Heart left ventricle (tissue), 16 donors: ENCODE results near the gene KIF27. TPM values are rescaled to one million over a fixed set of nuclear protein-coding genes. Genes with fewer than 3 reads are reported as not detected.
"Not testable (repeated sequence)": the region's sequence is repeated elsewhere in the genome, so short reads cannot be mapped to it uniquely, and the experiment has no call there.

Source experiments
- ATAC-seq, 4 donors: fragments of 200-7000 bp; cut with Tn5 transposase; one replicate each; pipeline ENCODE4 v1.9.1; 2020 to 2022; ENCODE audit warnings: moderate library complexity in 4 of 4, mild to moderate bottlenecking in 3 of 4, moderate number of reproducible peaks in 1 of 4
- DNase-seq, 5 donors: peaks; one replicate each; pipeline ENCODE4 v3.0.0-alpha.2; 2020
- H3K27ac ChIP-seq, 12 donors: fragments of 200-600 bp; sonication (generic) in 4 of 12; one replicate each; pipeline versions ENCODE4 v1.5.0 to v1.8.0; 2016 to 2022; ENCODE audit warnings: mild to moderate bottlenecking in 2 of 12
- H3K27me3 ChIP-seq, 9 donors: fragments of 200-600 bp; sonication (generic) in 2 of 9; one replicate each; pipeline versions ENCODE4 v1.5.1 to v1.8.0; 2016 to 2022; ENCODE audit warnings: mild to moderate bottlenecking in 3 of 9
- H3K36me3 ChIP-seq, 9 donors: fragments of 200-600 bp; sonication (generic) in 2 of 9; one replicate each; pipeline versions ENCODE4 v1.5.0 to v1.8.0; 2018 to 2022; ENCODE audit warnings: mild to moderate bottlenecking in 2 of 9
- H3K4me1 ChIP-seq, 12 donors: fragments of 200-600 bp; sonication (generic) in 4 of 12; one replicate each; pipeline versions ENCODE4 v1.5.0 to v1.8.0; 2016 to 2022; ENCODE audit warnings: mild to moderate bottlenecking in 3 of 12
- H3K4me3 ChIP-seq, 12 donors: fragments of 200-600 bp; sonication (generic) in 4 of 12; one replicate each; pipeline versions ENCODE4 v1.5.0 to v1.8.0; 2017 to 2022; ENCODE audit warnings: mild to moderate bottlenecking in 9 of 12, moderate library complexity in 4 of 12
- H3K9me3 ChIP-seq, 12 donors: fragments of 200-600 bp; sonication (generic) in 4 of 12; one replicate each; pipeline versions ENCODE4 v1.5.0 to v1.8.0; 2016 to 2022; ENCODE audit warnings: mild to moderate bottlenecking in 1 of 12
- WGBS, 4 donors: extraction: QIAGEN DNeasy Blood & Tissue Kit in 2 of 4; methylation state at CpG; one replicate each; pipeline versions ENCODE4 v1.1.5 to v1.1.7; 2013 to 2018; 5-methylcytosine and 5-hydroxymethylcytosine counted together
- intact Hi-C, 10 donors: fragments of 100-400 bp; cut with DNase I; formaldehyde crosslinking; loops; one replicate each; pipeline versions ENCODE4 v1.11.1 to v1.14.2; 2022
- polyA plus RNA-seq, 2 donors: library from polyadenylated mRNA; stranded (reverse); fragments of 200-250 nt; gene quantifications; one replicate each; pipeline ENCODE4 v1.2.3, GENCODE V29; 2013
- total RNA-seq, 9 donors: library from RNA; depleted of rRNA in 2 of 9; stranded (reverse); fragments of >200 nt in 2 of 9; fragmentation: NEBNext Ultra II Directional in 3 of 9; extraction: Animal tissue kit (Norgen Biotek cat#: 25700) in 3 of 9; gene quantifications; one replicate each; pipeline versions ENCODE4 v1.1.0 to v1.2.4, GENCODE V29; 2016 to 2023
- TF ChIP-seq, protein P1 (sequence below), 12 donors: fragments of 200-600 bp; sonication (generic) in 4 of 12; IDR thresholded peaks; one replicate each; pipeline versions ENCODE4 v1.5.0 to v1.8.0; 2018 to 2022; ENCODE audit warnings: antibody characterized with exemption in 12 of 12, mild to moderate bottlenecking in 5 of 12
- donor health status: ischemic (EF 13 %, LVEDD 7.1; RV severe dilation, severe dysfunction).
- donor health status: healthy with polysubstance abuse.
- donor health status: DM: no; HTN: yes; CAD: no.
- donor health status: DM: no; HTN: no; CAD: no.
- donor health status: ischemic (EF 25% LVEDD 6.9; RV normal size, moderate dysfunction).
- donor health status: ischemic (EF 25% LVEDD 5.7; RV mildly dilated, moderate dysfunction).
- donor health status: healthy.
- donor health status: DM: yes; HTN: yes; CAD: no.
- donor health status: ischemic (EF 35%, LVEDD 5.7; RV mildly dilated, moderate dysfunction).
- donor health status: nonischemic (EF 11% LVEDD 7.7; RV severe dilation, severe dysfunction).
- donor health status: DM: yes; HTN: yes; CAD: no.
- donor health status: PGD.
- donor health status: ischemic (EF 29% LVEDD 5.4; RV normal size, mild dysfunction).
- donor health status: nonischemic (EF 23%, LVEDD 6.1; RV moderate dilation, normal function).

The KIF27 gene
- total and polyA plus RNA-seq, 11 donors, result 0.53 to 4.2 (median 3.1) TPM

DNA sequence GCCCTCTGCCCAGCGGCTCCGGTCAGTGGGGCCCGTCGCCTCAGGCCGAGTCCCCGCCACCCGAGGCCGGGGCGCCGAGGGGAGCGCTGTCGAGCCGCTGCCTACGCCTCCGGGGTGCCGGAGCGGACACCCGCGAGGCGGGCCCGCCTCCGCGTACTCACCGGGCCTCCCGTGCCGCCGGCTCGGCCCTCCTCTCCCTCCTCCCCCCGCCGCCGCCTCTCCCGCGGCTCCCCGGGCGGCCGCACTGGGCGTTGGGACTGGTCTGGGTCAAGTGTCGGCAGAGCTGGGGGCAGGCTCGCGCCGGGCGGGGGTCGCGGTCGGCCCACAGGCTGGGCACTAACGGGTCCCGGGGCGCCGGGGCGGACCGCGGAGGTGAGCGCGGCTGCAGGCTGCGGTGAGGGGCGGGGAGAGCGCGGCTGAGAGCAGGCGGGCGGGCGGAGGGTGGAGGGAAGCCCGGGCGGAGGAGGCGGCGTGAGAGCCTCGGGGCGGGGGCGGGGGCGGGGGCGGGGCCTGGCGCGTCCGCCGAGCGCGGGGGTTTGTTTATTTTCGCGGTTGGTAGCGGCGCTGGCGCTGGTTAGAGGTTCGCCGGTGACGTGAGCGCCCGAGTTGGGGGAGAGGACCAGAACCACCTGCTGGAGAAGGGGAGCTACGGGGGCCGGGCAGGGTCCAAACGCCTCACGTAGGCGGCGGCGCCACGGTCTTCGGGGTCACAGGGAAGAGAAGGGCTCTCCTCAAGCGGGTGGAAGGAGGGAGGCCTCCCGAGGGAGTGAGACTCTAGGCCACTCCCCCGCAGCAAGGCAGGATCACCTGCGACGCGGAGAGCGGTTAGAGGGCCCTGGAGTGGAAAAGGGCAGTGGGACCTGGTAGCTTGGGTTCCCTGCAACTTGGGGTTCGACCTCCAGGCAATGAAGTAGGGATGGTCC, 103.6 kb downstream of the KIF27 start, which contains the start of gene GKAP1:
Gene GKAP1 (minus strand): TSS at position 414 of the 923 bp plus-strand sequence. CDS start 11,252 bp downstream, outside the sequence.
- 1% methylated on average over 26 to 102 of the region's 103 CpGs; no CpG with 5 or more reads in 1 of the 4 donors for WGBS, 4 donors
- ATAC-seq, result peak; percentile 89 to 96 (median 94)
- peaks cover 0 to 13% (median 7%) of the 10 kb centered on the region in 12 donors for H3K4me1 ChIP-seq
- TF ChIP-seq, protein P1, sequence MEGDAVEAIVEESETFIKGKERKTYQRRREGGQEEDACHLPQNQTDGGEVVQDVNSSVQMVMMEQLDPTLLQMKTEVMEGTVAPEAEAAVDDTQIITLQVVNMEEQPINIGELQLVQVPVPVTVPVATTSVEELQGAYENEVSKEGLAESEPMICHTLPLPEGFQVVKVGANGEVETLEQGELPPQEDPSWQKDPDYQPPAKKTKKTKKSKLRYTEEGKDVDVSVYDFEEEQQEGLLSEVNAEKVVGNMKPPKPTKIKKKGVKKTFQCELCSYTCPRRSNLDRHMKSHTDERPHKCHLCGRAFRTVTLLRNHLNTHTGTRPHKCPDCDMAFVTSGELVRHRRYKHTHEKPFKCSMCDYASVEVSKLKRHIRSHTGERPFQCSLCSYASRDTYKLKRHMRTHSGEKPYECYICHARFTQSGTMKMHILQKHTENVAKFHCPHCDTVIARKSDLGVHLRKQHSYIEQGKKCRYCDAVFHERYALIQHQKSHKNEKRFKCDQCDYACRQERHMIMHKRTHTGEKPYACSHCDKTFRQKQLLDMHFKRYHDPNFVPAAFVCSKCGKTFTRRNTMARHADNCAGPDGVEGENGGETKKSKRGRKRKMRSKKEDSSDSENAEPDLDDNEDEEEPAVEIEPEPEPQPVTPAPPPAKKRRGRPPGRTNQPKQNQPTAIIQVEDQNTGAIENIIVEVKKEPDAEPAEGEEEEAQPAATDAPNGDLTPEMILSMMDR (IDR thresholded peaks at IDR 0.05), result peak in 5 of 12 donors; percentile 10 to 46 (median 27)
- peak within 1 kb of the TSS; percentile 70 to 95 (median 86) for H3K27ac ChIP-seq
- H3K36me3 ChIP-seq, result peaks cover 0 to 13% (median 0%) of the 10 kb centered on the region in 9 donors
- H3K27me3 ChIP-seq, intact Hi-C loops, H3K9me3 ChIP-seq: not testable (repeated sequence)
- H3K4me3 ChIP-seq, result peak within 1 kb of the TSS; percentile 59 to 96 (median 77)
- DNase-seq, result peak; percentile 79 to 91 (median 87)

DNA sequence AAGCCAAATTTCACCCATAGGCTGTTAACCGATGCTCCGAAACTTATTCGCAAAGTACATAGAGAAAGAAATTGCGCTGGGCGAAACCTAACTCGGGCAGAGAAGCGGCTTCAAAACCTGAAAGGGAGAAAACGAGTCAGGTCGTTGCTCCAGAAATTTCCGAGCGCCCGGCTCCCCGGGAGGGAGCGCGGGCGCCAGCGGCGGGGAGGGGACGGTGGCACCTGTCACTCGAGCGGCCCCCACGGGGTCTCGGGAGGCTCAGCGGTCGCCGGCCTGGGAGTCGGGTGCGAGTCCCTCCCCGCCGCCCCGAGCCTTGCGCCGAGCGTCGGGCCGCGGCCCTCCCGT, 104.2 kb downstream of the KIF27 start:
- H3K4me3 ChIP-seq, result peak overlapping the region; percentile 59 to 96 (median 77)
- 0 to 1% (median 0%) methylated on average over 23 to 38 of the region's 38 CpGs for WGBS, 4 donors
- H3K9me3 ChIP-seq, ATAC-seq, intact Hi-C loops, H3K27me3 ChIP-seq: not testable (repeated sequence)
- H3K27ac ChIP-seq, result peak overlapping the region; percentile 62 to 95 (median 86)
- H3K36me3 ChIP-seq, result peaks cover 0 to 13% (median 0%) of the 10 kb centered on the region in 9 donors
- DNase-seq, result peak in 1 of 5 donors; percentile 30
- peaks cover 0 to 13% (median 7%) of the 10 kb centered on the region in 12 donors for H3K4me1 ChIP-seq

DNA sequence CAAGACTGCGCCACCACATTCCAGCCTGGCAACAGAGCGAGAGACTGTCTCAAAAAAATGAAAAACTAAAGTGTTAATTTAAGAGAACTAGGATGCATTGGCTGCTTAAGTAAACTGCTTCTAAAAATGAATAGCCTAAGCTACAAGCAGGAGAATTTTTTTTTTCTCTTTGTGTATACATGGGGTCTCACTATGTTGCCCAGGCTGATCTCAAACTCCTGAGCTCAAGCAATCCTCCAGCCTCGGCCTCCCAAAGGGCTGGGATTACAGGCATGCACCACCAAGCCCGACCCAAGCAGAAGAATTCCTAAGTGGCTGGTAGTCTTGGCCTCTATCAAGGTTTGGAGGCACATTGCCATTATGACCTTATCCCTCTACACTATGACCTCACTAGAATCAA, 106.1 kb downstream of the KIF27 start:
- H3K27me3 ChIP-seq, ATAC-seq, H3K4me3 ChIP-seq, DNase-seq, H3K9me3 ChIP-seq, intact Hi-C loops, H3K27ac ChIP-seq: not testable (repeated sequence)
- H3K4me1 ChIP-seq, result peaks cover 0 to 13% (median 7%) of the 10 kb centered on the region in 12 donors
- WGBS, 4 donors, result 98 to 99% (median 98%) methylated on average over 4 of the region's 4 CpGs
- peaks cover 0 to 16% (median 0%) of the 10 kb centered on the region in 9 donors for H3K36me3 ChIP-seq

DNA sequence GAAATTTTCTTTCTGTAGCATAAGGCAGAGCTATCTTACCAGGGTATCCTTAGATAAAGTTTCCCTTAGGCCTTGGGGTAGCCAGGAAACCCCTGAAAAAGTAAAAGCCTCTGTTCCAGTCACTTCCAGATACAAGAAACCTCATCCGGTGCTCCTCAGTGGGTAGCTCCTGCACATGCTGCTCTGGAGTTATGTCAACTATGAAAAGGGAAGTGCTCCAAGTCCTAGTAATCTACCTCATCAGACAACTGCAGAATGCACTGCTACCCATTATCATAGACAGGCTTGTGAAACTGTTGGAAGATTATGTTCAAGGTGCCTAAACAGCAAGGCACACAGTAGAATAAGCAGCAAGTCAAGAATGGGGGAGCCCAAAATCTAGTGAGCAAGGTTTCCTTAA, 112.0 kb downstream of the KIF27 start:
- peaks cover 0 to 33% (median 7%) of the 10 kb centered on the region in 9 donors for H3K36me3 ChIP-seq
- intact Hi-C loops, H3K4me1 ChIP-seq, H3K9me3 ChIP-seq, H3K27ac ChIP-seq, H3K27me3 ChIP-seq, H3K4me3 ChIP-seq, DNase-seq, ATAC-seq: not testable (repeated sequence)
- WGBS, 4 donors, result 33 to 62% (median 49%) methylated on average over 1 of the region's 1 CpG

DNA sequence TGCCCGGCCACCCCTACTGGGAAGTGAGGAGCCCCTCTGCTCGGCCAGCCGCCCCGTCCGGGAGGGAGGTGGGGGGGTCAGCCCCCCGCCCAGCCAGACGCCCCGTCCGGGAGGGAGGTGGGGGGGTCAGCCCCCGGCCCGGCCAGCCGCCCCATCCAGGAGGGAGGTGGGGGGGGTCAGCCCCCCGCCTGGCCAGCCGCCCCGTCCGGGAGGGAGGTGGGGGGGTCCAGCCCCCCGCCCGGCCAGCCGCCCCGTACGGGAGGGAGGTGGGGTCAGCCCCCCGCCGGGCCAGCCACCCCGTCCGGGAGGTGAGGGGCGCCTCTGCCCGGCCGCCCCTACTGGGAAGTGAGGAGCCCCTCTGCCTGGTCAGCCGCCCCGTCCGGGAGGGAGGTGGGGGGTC, 116.8 kb downstream of the KIF27 start:
- H3K9me3 ChIP-seq, H3K27ac ChIP-seq, H3K4me3 ChIP-seq, DNase-seq, H3K4me1 ChIP-seq, H3K27me3 ChIP-seq, ATAC-seq, intact Hi-C loops: not testable (repeated sequence)
- 94 to 100% (median 96%) methylated on average over 1 to 30 of the region's 31 CpGs; no CpG with 5 or more reads in 1 of the 4 donors for WGBS, 4 donors
- peaks cover 0 to 24% (median 7%) of the 10 kb centered on the region in 9 donors for H3K36me3 ChIP-seq

DNA sequence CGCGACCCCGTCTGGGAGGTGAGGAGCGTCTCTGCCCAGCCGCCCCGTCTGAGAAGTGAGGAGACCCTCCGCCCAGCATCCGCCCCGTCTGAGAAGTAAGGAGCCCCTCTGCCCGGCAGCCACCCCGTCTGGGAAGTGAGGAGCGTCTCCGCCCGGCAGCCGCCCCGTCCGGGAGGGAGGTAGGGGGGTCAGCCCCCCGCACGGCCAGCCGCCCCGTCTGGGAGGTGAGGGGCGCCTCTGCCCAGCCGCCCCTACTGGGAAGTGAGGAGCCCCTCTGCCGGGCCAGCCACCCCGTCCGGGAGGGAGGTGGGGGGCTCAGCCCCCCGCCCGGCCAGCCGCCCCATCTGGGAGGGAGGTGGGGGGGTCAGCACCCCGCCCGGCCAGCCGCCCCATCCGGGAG, 117.3 kb downstream of the KIF27 start:
- H3K9me3 ChIP-seq, H3K27ac ChIP-seq, H3K4me3 ChIP-seq, DNase-seq, intact Hi-C loops, H3K27me3 ChIP-seq, ATAC-seq, H3K4me1 ChIP-seq: not testable (repeated sequence)
- WGBS, 4 donors, result 96 to 100% (median 98%) methylated on average over 9 to 28 of the region's 33 CpGs; no CpG with 5 or more reads in 1 of the 4 donors
- H3K36me3 ChIP-seq, result peaks cover 0 to 29% (median 7%) of the 10 kb centered on the region in 9 donors
